Measurements from ENCODE around the gene LGALS3BP. TPM values are rescaled to one million over a fixed set of nuclear protein-coding genes. Genes with fewer than 3 reads are reported as not detected.

Gene LGALS3BP
- total and polyA plus RNA-seq, 10 donors: 33.6 to 188 (median 100) TPM

- Histone ChIP-seq H3K36me3 (peaks cover 0 to 21% (median 0%) of the 10 kb centered on the region in 6 donors), H3K27me3 (replicated peaks in 1 of 7) (no peaks in the 10 kb centered on the region), H3K4me1 (peaks cover 13 to 76% (median 43%) of the 10 kb centered on the region in 6 donors), H3K4me3 (no peak overlapping the region), H3K9me3 (no peaks in the 10 kb centered on the region), H3K27ac (peak overlapping the region in 5 of 8 donors; percentile 23 to 44 (median 42))
- 72 to 84% (median 83%) methylated on average over 10 to 11 of the region's 11 CpGs for WGBS, 5 donors
- TF ChIP-seq POLR2AphosphoS5 (IDR thresholded peaks at IDR 0.05) (no peak), POLR2A (IDR thresholded peaks at IDR 0.05) (no peak)
- TF ChIP-seq, protein P1, sequence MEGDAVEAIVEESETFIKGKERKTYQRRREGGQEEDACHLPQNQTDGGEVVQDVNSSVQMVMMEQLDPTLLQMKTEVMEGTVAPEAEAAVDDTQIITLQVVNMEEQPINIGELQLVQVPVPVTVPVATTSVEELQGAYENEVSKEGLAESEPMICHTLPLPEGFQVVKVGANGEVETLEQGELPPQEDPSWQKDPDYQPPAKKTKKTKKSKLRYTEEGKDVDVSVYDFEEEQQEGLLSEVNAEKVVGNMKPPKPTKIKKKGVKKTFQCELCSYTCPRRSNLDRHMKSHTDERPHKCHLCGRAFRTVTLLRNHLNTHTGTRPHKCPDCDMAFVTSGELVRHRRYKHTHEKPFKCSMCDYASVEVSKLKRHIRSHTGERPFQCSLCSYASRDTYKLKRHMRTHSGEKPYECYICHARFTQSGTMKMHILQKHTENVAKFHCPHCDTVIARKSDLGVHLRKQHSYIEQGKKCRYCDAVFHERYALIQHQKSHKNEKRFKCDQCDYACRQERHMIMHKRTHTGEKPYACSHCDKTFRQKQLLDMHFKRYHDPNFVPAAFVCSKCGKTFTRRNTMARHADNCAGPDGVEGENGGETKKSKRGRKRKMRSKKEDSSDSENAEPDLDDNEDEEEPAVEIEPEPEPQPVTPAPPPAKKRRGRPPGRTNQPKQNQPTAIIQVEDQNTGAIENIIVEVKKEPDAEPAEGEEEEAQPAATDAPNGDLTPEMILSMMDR (IDR thresholded peaks at IDR 0.05 in 8 of 11, conservative IDR thresholded peaks at IDR 0.05 in 3 of 11): no peak
- intact Hi-C loops (cut with DNase I; ENCODE audit: low total_unique reads): loop anchor here (5.0 kb wide), 1 partner anchor 111 kb away; no protein-coding TSS in a partner anchor
- no peak for DNase-seq
These were observed 6.5 kb downstream of the LGALS3BP start for GRCh38 chr17:78973196-78973595.

- Histone ChIP-seq H3K36me3 (peaks cover 0 to 21% (median 0%) of the 10 kb centered on the region in 6 donors), H3K4me3 (no peak overlapping the region), H3K27me3 (replicated peaks in 1 of 7) (no peaks in the 10 kb centered on the region), H3K9me3 (no peaks in the 10 kb centered on the region), H3K4me1 (peaks cover 13 to 70% (median 39%) of the 10 kb centered on the region in 6 donors), H3K27ac (peak overlapping the region in 5 of 8 donors; percentile 20 to 43 (median 33))
- no peak for DNase-seq
- intact Hi-C loops (cut with DNase I; ENCODE audit: low total_unique reads): loop anchor here (5.0 kb wide), 1 partner anchor 110 kb away; no protein-coding TSS in a partner anchor
- WGBS, 5 donors: 81 to 91% (median 87%) methylated on average over 15 of the region's 15 CpGs
- no peak for TF ChIP-seq POLR2AphosphoS5 (IDR thresholded peaks at IDR 0.05)
These were observed 7.1 kb downstream of the LGALS3BP start for GRCh38 chr17:78972507-78973105.

DNA sequence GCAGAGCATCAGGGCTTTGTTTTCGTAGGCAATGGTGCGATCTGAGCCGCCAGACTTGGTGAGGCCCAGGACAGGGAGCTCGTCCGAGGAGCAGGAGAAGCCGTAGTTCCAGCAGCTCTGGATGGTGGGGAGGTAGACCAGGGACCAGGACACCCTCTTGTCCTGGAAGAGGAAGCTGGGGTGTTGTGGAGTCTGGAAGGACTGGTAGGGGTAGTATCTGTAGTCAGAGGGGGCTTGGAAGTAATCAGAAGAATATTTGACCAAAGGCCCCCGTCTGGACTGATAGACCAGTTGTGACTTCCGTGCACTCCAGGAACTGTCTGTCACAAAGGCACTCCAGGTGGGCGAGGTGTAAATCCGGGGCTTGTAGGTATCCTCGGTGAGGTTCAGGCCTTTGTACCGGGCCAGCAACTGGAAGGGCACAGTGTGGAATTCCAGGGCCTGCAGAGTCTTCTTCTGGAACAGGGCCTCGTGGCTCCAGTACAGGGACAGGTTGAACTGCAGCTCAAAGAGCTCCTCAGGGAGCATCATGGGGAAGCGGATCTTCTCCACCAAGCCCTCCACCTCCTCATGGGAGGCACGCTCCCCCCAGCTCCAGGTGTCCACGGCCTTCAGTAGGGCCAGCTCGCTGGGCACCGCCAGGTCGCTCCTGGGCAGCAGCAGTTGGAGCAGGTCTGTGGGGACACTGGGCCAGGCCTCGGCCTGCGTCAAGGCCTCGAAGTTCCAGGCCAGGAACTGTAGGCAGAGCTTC is 7.8 kb downstream of the LGALS3BP start:
- 78 to 83% (median 82%) methylated on average over 22 of the region's 22 CpGs for WGBS, 5 donors
- peaks cover 8 to 64% (median 33%) of the 10 kb centered on the region in 6 donors for H3K4me1 ChIP-seq
- TF ChIP-seq POLR2AphosphoS5 (IDR thresholded peaks at IDR 0.05) (no peak), POLR2A (IDR thresholded peaks at IDR 0.05) (no peak)
- TF ChIP-seq, protein P1 (IDR thresholded peaks at IDR 0.05 in 8 of 11, conservative IDR thresholded peaks at IDR 0.05 in 3 of 11): no peak
- H3K36me3 ChIP-seq: peaks cover 0 to 21% (median 0%) of the 10 kb centered on the region in 6 donors
- peak overlapping the region in 1 of 8 donors; percentile 36 for H3K4me3 ChIP-seq
- H3K27me3 ChIP-seq (replicated peaks in 1 of 7): no peaks in the 10 kb centered on the region
- peak overlapping the region in 7 of 8 donors; percentile 46 to 69 (median 55) for H3K27ac ChIP-seq
- no peak for DNase-seq
- intact Hi-C loops (cut with DNase I; ENCODE audit: low total_unique reads): loop anchor here (5.0 kb wide), 1 partner anchor 110 kb away; no protein-coding TSS in a partner anchor
- H3K9me3 ChIP-seq: no peaks in the 10 kb centered on the region

DNA sequence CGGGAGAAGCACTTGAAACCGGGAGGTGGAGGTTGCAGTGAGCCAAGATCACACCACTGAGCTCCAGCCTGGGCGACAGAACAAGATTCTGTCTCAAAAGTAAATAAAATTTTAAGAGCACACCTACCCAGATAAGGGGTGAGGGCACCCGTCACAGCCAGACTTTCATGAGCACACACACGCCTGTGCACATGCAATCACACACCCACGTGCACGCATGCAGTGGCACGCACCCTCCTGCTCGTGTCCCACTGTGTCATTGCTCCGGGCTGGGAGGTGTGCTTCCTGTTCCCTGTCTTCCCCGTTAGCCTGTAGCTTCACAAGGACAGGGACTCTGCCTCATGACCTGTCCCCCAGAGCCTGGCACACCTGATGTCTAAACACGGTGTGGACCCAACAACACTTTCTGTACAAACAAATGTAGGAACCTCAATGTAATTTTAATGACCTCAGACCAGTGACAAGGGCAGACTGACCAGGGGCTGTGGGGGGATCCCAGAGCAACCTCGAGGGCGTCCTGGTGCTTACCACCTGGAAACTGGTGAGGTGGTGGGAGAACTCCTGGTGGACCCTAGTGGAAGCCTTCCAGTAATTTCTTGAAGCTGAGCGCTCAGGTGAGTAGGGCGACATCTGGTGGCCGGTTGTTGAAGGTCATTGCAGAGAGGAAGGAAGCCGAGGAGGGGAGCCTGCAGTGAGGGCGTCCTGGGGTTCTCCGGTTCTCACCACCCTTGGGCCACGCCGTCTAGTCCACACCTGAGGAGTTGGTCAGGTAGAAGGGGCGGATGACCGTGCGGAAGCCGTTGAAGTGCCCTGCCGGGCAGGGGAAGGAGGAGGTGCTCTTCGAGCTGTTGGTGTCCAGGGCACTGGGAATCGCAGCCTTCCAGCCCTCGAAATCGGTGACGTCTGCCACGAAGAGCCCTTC is 8.6 kb downstream of the LGALS3BP start:
- intact Hi-C loops (cut with DNase I; ENCODE audit: low total_unique reads): loop anchor here (5.0 kb wide), 1 partner anchor 109 kb away; no protein-coding TSS in a partner anchor
- H3K4me1 ChIP-seq: peaks cover 7 to 58% (median 29%) of the 10 kb centered on the region in 6 donors
- DNase-seq: peak; percentile 92
- peak overlapping the region in 7 of 8 donors; percentile 46 to 69 (median 55) for H3K27ac ChIP-seq
- H3K36me3 ChIP-seq: peaks cover 0 to 21% (median 0%) of the 10 kb centered on the region in 6 donors
- H3K27me3 ChIP-seq (replicated peaks in 1 of 7): no peaks in the 10 kb centered on the region
- WGBS, 5 donors: 36 to 50% (median 41%) methylated on average over 24 to 33 of the region's 33 CpGs
- no peaks in the 10 kb centered on the region for H3K9me3 ChIP-seq
- TF ChIP-seq POLR2AphosphoS5 (IDR thresholded peaks at IDR 0.05): peak; percentile 56 to 67 (median 59)
- TF ChIP-seq POLR2A (IDR thresholded peaks at IDR 0.05): no peak
- TF ChIP-seq, protein P1 (IDR thresholded peaks at IDR 0.05 in 8 of 11, conservative IDR thresholded peaks at IDR 0.05 in 3 of 11): peak; percentile 79 to 97 (median 91)
- H3K4me3 ChIP-seq: peak overlapping the region in 1 of 8 donors; percentile 36

Data from spleen (tissue), 11 donors.